H9 (cell line): ENCODE results near the gene TRPM3. TPM values are rescaled to one million over a fixed set of nuclear protein-coding genes. Genes with fewer than 3 reads are reported as not detected.

Experiments used
- DNase-seq: peaks from one replicate; pipeline ENCODE4 v3.0.0-alpha.2; 2017
- H2AFZ ChIP-seq: one replicate; pipeline ENCODE4 v1.6.1; 2013; ENCODE audit warnings: mild to moderate bottlenecking, low read length, control low read depth, moderate library complexity
- H2AK5ac ChIP-seq: 2 replicates; pipeline ENCODE4 v1.6.1; 2013; ENCODE audit warnings: low read length, control low read depth, mixed read lengths; ENCODE audit not compliant: insufficient read length
- H2BK120ac ChIP-seq: one replicate; pipeline ENCODE4 v1.6.1; 2013; ENCODE audit warnings: low read depth, mild to moderate bottlenecking, low read length, control low read depth, inconsistent platforms; ENCODE audit not compliant: poor library complexity, severe bottlenecking
- H2BK12ac ChIP-seq: 2 replicates; pipeline ENCODE4 v1.6.1; 2013; ENCODE audit warnings: low read length, control low read depth, mixed read lengths, low read depth; ENCODE audit not compliant: insufficient read length
- H2BK15ac ChIP-seq: 2 replicates; pipeline ENCODE4 v1.6.1; 2013; ENCODE audit warnings: low read depth, low read length, control low read depth
- H2BK20ac ChIP-seq: one replicate; pipeline ENCODE4 v1.6.1; 2013; ENCODE audit warnings: low read depth, mild to moderate bottlenecking, low read length, control low read depth, inconsistent platforms; ENCODE audit not compliant: poor library complexity, severe bottlenecking
- H2BK5ac ChIP-seq: 2 replicates; pipeline ENCODE4 v1.6.1; 2013; ENCODE audit warnings: low read length, control low read depth, mixed read lengths; ENCODE audit not compliant: insufficient read length
- H3K14ac ChIP-seq: 2 replicates; pipeline ENCODE4 v1.6.1; 2013; ENCODE audit warnings: low read length, control low read depth; ENCODE audit not compliant: insufficient read depth
- H3K18ac ChIP-seq: 2 replicates; pipeline ENCODE4 v1.6.1; 2013; ENCODE audit warnings: low read depth, mild to moderate bottlenecking, mixed read lengths, low read length, control low read depth; ENCODE audit not compliant: insufficient read length
- H3K23ac ChIP-seq: 2 replicates; pipeline ENCODE4 v1.6.1; 2013; ENCODE audit warnings: low read length, control low read depth, mixed read lengths, low read depth; ENCODE audit not compliant: insufficient read length
- H3K23me2 ChIP-seq: 2 replicates; pipeline ENCODE4 v1.6.1; 2013; ENCODE audit warnings: low read depth, mild to moderate bottlenecking, mixed read lengths, low read length, control low read depth; ENCODE audit not compliant: insufficient read length, poor library complexity, severe bottlenecking
- H3K27ac ChIP-seq: 2 replicates; pipeline ENCODE4 v1.5.1; 2013; ENCODE audit warnings: low read length, control low read depth, mixed read lengths, low read depth; ENCODE audit not compliant: insufficient read length
- H3K27me3 ChIP-seq: 2 replicates; pipeline ENCODE4 v1.6.1; 2013; ENCODE audit warnings: low read length, control low read depth, inconsistent platforms; ENCODE audit not compliant: insufficient read depth
- H3K4ac ChIP-seq: 2 replicates; pipeline ENCODE4 v1.6.1; 2013; ENCODE audit warnings: low read depth, mild to moderate bottlenecking, control low read depth, inconsistent platforms, low read length, moderate library complexity
- H3K4me1 ChIP-seq: 2 replicates; pipeline ENCODE4 v1.6.1; 2013; ENCODE audit warnings: low read length, control low read depth, inconsistent platforms; ENCODE audit not compliant: insufficient read depth
- H3K4me2 ChIP-seq: 2 replicates; pipeline ENCODE4 v1.6.1; 2013; ENCODE audit warnings: low read length, control low read depth, mixed read lengths; ENCODE audit not compliant: insufficient read length, insufficient read depth
- H3K56ac ChIP-seq: 2 replicates; pipeline ENCODE4 v1.6.1; 2013; ENCODE audit warnings: low read depth, mild to moderate bottlenecking, mixed read lengths, low read length, control low read depth; ENCODE audit not compliant: insufficient read length
- H3K79me1 ChIP-seq: 2 replicates; pipeline ENCODE4 v1.6.1; 2013; ENCODE audit warnings: low read depth, mild to moderate bottlenecking, moderate library complexity, low read length, control low read depth, inconsistent platforms; ENCODE audit not compliant: insufficient read depth, poor library complexity, severe bottlenecking
- H3K79me2 ChIP-seq: 2 replicates; pipeline ENCODE4 v1.6.1; 2013; ENCODE audit warnings: low read length, control low read depth, inconsistent platforms; ENCODE audit not compliant: insufficient read depth
- H3K9ac ChIP-seq: 2 replicates; pipeline ENCODE4 v1.6.1; 2013; ENCODE audit warnings: low read length, control low read depth, mixed read lengths; ENCODE audit not compliant: insufficient read length; ENCODE audit errors: extremely low read depth
- H3K9me3 ChIP-seq: one replicate; pipeline ENCODE4 v1.6.1; 2013; ENCODE audit warnings: low read depth, low read length, inconsistent platforms; ENCODE audit not compliant: control insufficient read depth
- H3T11ph ChIP-seq: one replicate; pipeline ENCODE4 v1.6.1; 2013; ENCODE audit warnings: mild to moderate bottlenecking, low read length, control low read depth, inconsistent platforms
- H4K20me1 ChIP-seq: one replicate; pipeline ENCODE4 v1.6.1; 2013; ENCODE audit not compliant: control insufficient read depth, insufficient read length, insufficient read depth
- H4K5ac ChIP-seq: 2 replicates; pipeline ENCODE4 v1.6.1; 2013; ENCODE audit warnings: low read depth, mild to moderate bottlenecking, mixed read lengths, low read length, control low read depth; ENCODE audit not compliant: insufficient read length
- H4K8ac ChIP-seq: replicated peaks from 2 replicates; pipeline ENCODE4 v1.6.1; 2013; ENCODE audit warnings: low read length, control low read depth, mixed read lengths, low read depth; ENCODE audit not compliant: insufficient read length
- H4K91ac ChIP-seq: 2 replicates; pipeline ENCODE4 v1.6.1; 2013; ENCODE audit warnings: low read depth, mild to moderate bottlenecking, moderate library complexity, mixed read lengths, low read length, control low read depth; ENCODE audit not compliant: insufficient read length
- H3K27ac Mint-ChIP-seq, 3 experiments: 2 replicates in 2 of 3; 3 replicates in 1 of 3; pipeline ENCODE4 v1.8.0; 2020 to 2021; ENCODE audit warnings: mixed read lengths in 3 of 3, mild to moderate bottlenecking in 1 of 3, moderate library complexity in 1 of 3
- H3K27me3 Mint-ChIP-seq: 2 replicates; pipeline ENCODE4 v1.8.0; 2021; ENCODE audit warnings: low read depth, mild to moderate bottlenecking, moderate library complexity, mixed read lengths
- H3K36me3 Mint-ChIP-seq, 3 experiments: 2 replicates in 2 of 3; 3 replicates in 1 of 3; pipeline ENCODE4 v1.8.0; 2020 to 2021; ENCODE audit warnings: low read depth in 3 of 3, mixed read lengths in 3 of 3; ENCODE audit not compliant: insufficient read depth in 1 of 3
- H3K4me1 Mint-ChIP-seq, 2 experiments: 2 replicates each; pipeline ENCODE4 v1.8.0; 2020; ENCODE audit warnings: mixed read lengths in 2 of 2
- H3K4me3 Mint-ChIP-seq, 2 experiments: 2 replicates in 1 of 2; 3 replicates in 1 of 2; pipeline ENCODE4 v1.8.0; 2020 to 2021; ENCODE audit warnings: mild to moderate bottlenecking in 2 of 2, mixed read lengths in 2 of 2, moderate library complexity in 1 of 2
- H3K9me3 Mint-ChIP-seq, 2 experiments: 2 replicates in 1 of 2; 3 replicates in 1 of 2; pipeline ENCODE4 v1.8.0; 2020; ENCODE audit warnings: mild to moderate bottlenecking in 2 of 2, mixed read lengths in 2 of 2, moderate library complexity in 1 of 2
- total RNA-seq: library from RNA; stranded (reverse); gene quantifications from 2 replicates; pipeline ENCODE4 v1.2.1, GENCODE V29; 2021
- TF ChIP-seq, protein P1 (sequence below): fragments of 200-600 bp; sonication (generic); conservative IDR thresholded peaks from 3 replicates; pipeline ENCODE4 v1.8.0; 2021; ENCODE audit warnings: antibody characterized with exemption, mild to moderate bottlenecking

The TRPM3 gene
- total RNA-seq, 1 experiment from 2014 or later, result 10.3 TPM

- TF ChIP-seq, protein P1, sequence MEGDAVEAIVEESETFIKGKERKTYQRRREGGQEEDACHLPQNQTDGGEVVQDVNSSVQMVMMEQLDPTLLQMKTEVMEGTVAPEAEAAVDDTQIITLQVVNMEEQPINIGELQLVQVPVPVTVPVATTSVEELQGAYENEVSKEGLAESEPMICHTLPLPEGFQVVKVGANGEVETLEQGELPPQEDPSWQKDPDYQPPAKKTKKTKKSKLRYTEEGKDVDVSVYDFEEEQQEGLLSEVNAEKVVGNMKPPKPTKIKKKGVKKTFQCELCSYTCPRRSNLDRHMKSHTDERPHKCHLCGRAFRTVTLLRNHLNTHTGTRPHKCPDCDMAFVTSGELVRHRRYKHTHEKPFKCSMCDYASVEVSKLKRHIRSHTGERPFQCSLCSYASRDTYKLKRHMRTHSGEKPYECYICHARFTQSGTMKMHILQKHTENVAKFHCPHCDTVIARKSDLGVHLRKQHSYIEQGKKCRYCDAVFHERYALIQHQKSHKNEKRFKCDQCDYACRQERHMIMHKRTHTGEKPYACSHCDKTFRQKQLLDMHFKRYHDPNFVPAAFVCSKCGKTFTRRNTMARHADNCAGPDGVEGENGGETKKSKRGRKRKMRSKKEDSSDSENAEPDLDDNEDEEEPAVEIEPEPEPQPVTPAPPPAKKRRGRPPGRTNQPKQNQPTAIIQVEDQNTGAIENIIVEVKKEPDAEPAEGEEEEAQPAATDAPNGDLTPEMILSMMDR, result no peak
- no peaks in the 10 kb centered on the region for H3K4me1 ChIP-seq
- no peak overlapping the region for H3K23ac ChIP-seq
- H4K5ac ChIP-seq, result no peak overlapping the region
- no peaks in the 10 kb centered on the region for H3K23me2 ChIP-seq
- no peaks in the 10 kb centered on the region for H3K79me2 ChIP-seq
- no peak overlapping the region for H2BK15ac ChIP-seq
- peaks cover 20 to 26% of the 10 kb centered on the region in 2 experiments for H3K4me1 Mint-ChIP-seq
- H3K14ac ChIP-seq, result no peak overlapping the region
- H3K27me3 Mint-ChIP-seq, result no peaks in the 10 kb centered on the region
- no peak overlapping the region for H2BK120ac ChIP-seq
- H4K91ac ChIP-seq, result no peak overlapping the region
- no peak overlapping the region for H3K56ac ChIP-seq
- no peak overlapping the region for H3K27ac ChIP-seq
- no peak overlapping the region for H3K18ac ChIP-seq
- no peaks in the 10 kb centered on the region for H3K79me1 ChIP-seq
- DNase-seq, result no peak
- H2BK20ac ChIP-seq, result no peak overlapping the region
- H4K20me1 ChIP-seq, result no peaks in the 10 kb centered on the region
- H3K4ac ChIP-seq, result no peak overlapping the region
- H3K27ac Mint-ChIP-seq, result peak overlapping the region in 1 of 3 experiments; percentile 68; a peak in 1 of 7 replicates
- no peak overlapping the region for H2AK5ac ChIP-seq
- no peak overlapping the region for H3T11ph ChIP-seq
- no peak overlapping the region for H2BK5ac ChIP-seq
- no peak overlapping the region for H2AFZ ChIP-seq
- no peaks in the 10 kb centered on the region for H3K36me3 Mint-ChIP-seq
- no peak overlapping the region for H3K9ac ChIP-seq
- no peak overlapping the region for H4K8ac ChIP-seq
- no peak overlapping the region for H3K4me2 ChIP-seq
- no peaks in the 10 kb centered on the region for H3K9me3 Mint-ChIP-seq
- no peak overlapping the region for H3K4me3 Mint-ChIP-seq
- no peaks in the 10 kb centered on the region for H3K27me3 ChIP-seq
- no peaks in the 10 kb centered on the region for H3K9me3 ChIP-seq
- no peak overlapping the region for H2BK12ac ChIP-seq
Measured at GRCh38 chr9:70947086-70947485, 174.3 kb downstream of the TRPM3 start.
